A673 (cell line): ENCODE data around the gene PRKAG2.

Experiments
- EZH2 ChIP-seq: fragments of 200-600 bp; sonication (generic); IDR thresholded peaks from 2 replicates; pipeline ENCODE4 v1.6.1; 2017; ENCODE audit warnings: borderline replicate concordance, low read depth, mild to moderate bottlenecking, mixed read lengths, antibody characterized with exemption, low read length; ENCODE audit not compliant: poor library complexity, severe bottlenecking
- TF ChIP-seq, protein P1 (sequence below): fragments of 300-800, 200-600 bp; sonication (generic); conservative IDR thresholded peaks from 2 replicates; pipeline ENCODE4 v1.5.1; 2017; ENCODE audit warnings: low read depth, mild to moderate bottlenecking, antibody characterized with exemption, low read length, moderate library complexity, mixed read lengths

GRCh38 chr7:151728746-151729145 is 148.2 kb downstream of the PRKAG2 start:
- TF ChIP-seq, protein P1, sequence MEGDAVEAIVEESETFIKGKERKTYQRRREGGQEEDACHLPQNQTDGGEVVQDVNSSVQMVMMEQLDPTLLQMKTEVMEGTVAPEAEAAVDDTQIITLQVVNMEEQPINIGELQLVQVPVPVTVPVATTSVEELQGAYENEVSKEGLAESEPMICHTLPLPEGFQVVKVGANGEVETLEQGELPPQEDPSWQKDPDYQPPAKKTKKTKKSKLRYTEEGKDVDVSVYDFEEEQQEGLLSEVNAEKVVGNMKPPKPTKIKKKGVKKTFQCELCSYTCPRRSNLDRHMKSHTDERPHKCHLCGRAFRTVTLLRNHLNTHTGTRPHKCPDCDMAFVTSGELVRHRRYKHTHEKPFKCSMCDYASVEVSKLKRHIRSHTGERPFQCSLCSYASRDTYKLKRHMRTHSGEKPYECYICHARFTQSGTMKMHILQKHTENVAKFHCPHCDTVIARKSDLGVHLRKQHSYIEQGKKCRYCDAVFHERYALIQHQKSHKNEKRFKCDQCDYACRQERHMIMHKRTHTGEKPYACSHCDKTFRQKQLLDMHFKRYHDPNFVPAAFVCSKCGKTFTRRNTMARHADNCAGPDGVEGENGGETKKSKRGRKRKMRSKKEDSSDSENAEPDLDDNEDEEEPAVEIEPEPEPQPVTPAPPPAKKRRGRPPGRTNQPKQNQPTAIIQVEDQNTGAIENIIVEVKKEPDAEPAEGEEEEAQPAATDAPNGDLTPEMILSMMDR, result no peak
- TF ChIP-seq EZH2, result no peak
